Astrocyte (in vitro differentiated cells and primary cell): ENCODE measurements around the gene KCNQ1. TPM values are rescaled to one million over a fixed set of nuclear protein-coding genes. Genes with fewer than 3 reads are reported as not detected.

Source experiments
- DNase-seq: peaks from one replicate; pipeline ENCODE4 v3.0.0-alpha.2; 2010; ENCODE audit warnings: low read depth
- FAIRE-seq: peaks from 2 replicates; lab custom pipeline; 2011; peaks lifted over from hg19 to GRCh38; lab: Jason Lieb, UNC
- H2AFZ ChIP-seq: 2 replicates; pipeline ENCODE4 v1.6.0; 2012; ENCODE audit warnings: low read depth, low read length, inconsistent platforms
- H3K27ac ChIP-seq: 2 replicates; pipeline ENCODE4 v1.5.1; 2011; ENCODE audit warnings: low read depth, low read length, inconsistent platforms
- H3K27me3 ChIP-seq: 2 replicates; pipeline ENCODE4 v1.6.0; 2011; ENCODE audit warnings: low read length, inconsistent platforms; ENCODE audit not compliant: insufficient read depth
- H3K36me3 ChIP-seq: 2 replicates; pipeline ENCODE4 v1.5.1; 2011; ENCODE audit warnings: low read length, inconsistent platforms; ENCODE audit not compliant: insufficient read depth
- H3K4me1 ChIP-seq: 2 replicates; pipeline ENCODE4 v1.5.1; 2011; ENCODE audit warnings: low read length, inconsistent platforms; ENCODE audit not compliant: insufficient read depth
- H3K4me2 ChIP-seq: 2 replicates; pipeline ENCODE4 v1.6.0; 2012; ENCODE audit warnings: low read length, inconsistent platforms
- H3K4me3 ChIP-seq: 2 replicates; pipeline ENCODE4 v1.5.1; 2011; ENCODE audit warnings: low read depth, mild to moderate bottlenecking, low read length, inconsistent platforms; ENCODE audit not compliant: insufficient read depth
- H3K79me2 ChIP-seq: 2 replicates; pipeline ENCODE4 v1.6.0; 2012; ENCODE audit warnings: mild to moderate bottlenecking, low read length, inconsistent platforms; ENCODE audit not compliant: insufficient read depth
- H3K9ac ChIP-seq: 2 replicates; pipeline ENCODE4 v1.6.0; 2012; ENCODE audit warnings: mild to moderate bottlenecking, low read length, inconsistent platforms
- H3K9me3 ChIP-seq: 2 replicates; pipeline ENCODE4 v1.5.1; 2012; ENCODE audit warnings: low read depth, mild to moderate bottlenecking, low read length, inconsistent platforms; ENCODE audit not compliant: insufficient read depth
- H4K20me1 ChIP-seq: 2 replicates; pipeline ENCODE4 v1.6.0; 2012; ENCODE audit warnings: low read length, inconsistent platforms; ENCODE audit not compliant: insufficient read depth
- H3K27ac Mint-ChIP-seq: one replicate; pipeline ENCODE4 v1.8.0; 2021; ENCODE audit warnings: mild to moderate bottlenecking, mixed read lengths; ENCODE audit not compliant: unreplicated experiment
- H3K27me3 Mint-ChIP-seq: one replicate; pipeline ENCODE4 v1.8.0; 2021; ENCODE audit warnings: low read depth, mixed read lengths; ENCODE audit not compliant: unreplicated experiment
- H3K36me3 Mint-ChIP-seq: one replicate; pipeline ENCODE4 v1.8.0; 2021; ENCODE audit warnings: low read depth, mixed read lengths; ENCODE audit not compliant: unreplicated experiment
- H3K4me1 Mint-ChIP-seq: one replicate; pipeline ENCODE4 v1.8.0; 2021; ENCODE audit warnings: low read depth, mixed read lengths; ENCODE audit not compliant: unreplicated experiment
- H3K4me3 Mint-ChIP-seq: one replicate; pipeline ENCODE4 v1.8.0; 2021; ENCODE audit warnings: mild to moderate bottlenecking, moderate library complexity, mixed read lengths; ENCODE audit not compliant: unreplicated experiment
- H3K9me3 Mint-ChIP-seq: one replicate; pipeline ENCODE4 v1.8.0; 2021; ENCODE audit warnings: mild to moderate bottlenecking, mixed read lengths; ENCODE audit not compliant: unreplicated experiment
- CTCF ChIP-seq: IDR thresholded peaks from 2 replicates; pipeline ENCODE4 v1.5.1; 2011; ENCODE audit warnings: low read depth, mild to moderate bottlenecking, inconsistent platforms, low read length, moderate library complexity; ENCODE audit not compliant: insufficient read depth
- EZH2 ChIP-seq: IDR thresholded peaks from 2 replicates; pipeline ENCODE4 v1.6.1; 2012; ENCODE audit warnings: mild to moderate bottlenecking, low read length, inconsistent platforms; ENCODE audit not compliant: insufficient read depth
- total RNA-seq: library from RNA; stranded (reverse); gene quantifications from 2 replicates; pipeline ENCODE4 v1.2.1, GENCODE V29; 2021

The KCNQ1 gene
- total RNA-seq, 1 donor from 2014 or later = not detected

- Mint-ChIP-seq H3K4me3 (no peak overlapping the region), H3K9me3 (peaks cover 14% of the 10 kb centered on the region), H3K27me3 (peaks cover 56% of the 10 kb centered on the region), H3K36me3 (peaks cover 2% of the 10 kb centered on the region), H3K27ac (no peak overlapping the region), H3K4me1 (peaks cover 2% of the 10 kb centered on the region)
- Histone ChIP-seq H3K27ac (no peak overlapping the region), H3K4me2 (peak overlapping the region; percentile 64), H3K4me1 (peaks cover 3% of the 10 kb centered on the region), H2AFZ (no peak overlapping the region), H3K4me3 (no peak overlapping the region), H3K36me3 (no peaks in the 10 kb centered on the region), H4K20me1 (no peaks in the 10 kb centered on the region), H3K9ac (no peak overlapping the region), H3K9me3 (peaks cover 4% of the 10 kb centered on the region), H3K27me3 (peaks cover 35% of the 10 kb centered on the region), H3K79me2 (no peaks in the 10 kb centered on the region)
- DNase-seq (no peak), FAIRE-seq (no peak)
- TF ChIP-seq EZH2 = peak; percentile 43
- no peak for TF ChIP-seq CTCF
Observed at GRCh38 chr11:2868506-2869133, 423.8 kb downstream of the KCNQ1 start.

GRCh38 chr11:2869134-2869526 is 424.3 kb downstream of the KCNQ1 start:
- peaks cover 35% of the 10 kb centered on the region for H3K27me3 ChIP-seq
- peaks cover 3% of the 10 kb centered on the region for H3K4me1 ChIP-seq
- H3K4me3 Mint-ChIP-seq = no peak overlapping the region
- no peak overlapping the region for H3K27ac Mint-ChIP-seq
- no peaks in the 10 kb centered on the region for H4K20me1 ChIP-seq
- H3K36me3 ChIP-seq = no peaks in the 10 kb centered on the region
- peaks cover 17% of the 10 kb centered on the region for H3K9me3 Mint-ChIP-seq
- H3K4me1 Mint-ChIP-seq = peaks cover 2% of the 10 kb centered on the region
- no peak for FAIRE-seq
- peaks cover 4% of the 10 kb centered on the region for H3K9me3 ChIP-seq
- H3K36me3 Mint-ChIP-seq = peaks cover 2% of the 10 kb centered on the region
- H3K9ac ChIP-seq = no peak overlapping the region
- no peaks in the 10 kb centered on the region for H3K79me2 ChIP-seq
- no peak overlapping the region for H3K27ac ChIP-seq
- DNase-seq = no peak
- H2AFZ ChIP-seq = no peak overlapping the region
- peaks cover 59% of the 10 kb centered on the region for H3K27me3 Mint-ChIP-seq
- TF ChIP-seq EZH2 (no peak), CTCF (no peak)
- no peak overlapping the region for H3K4me3 ChIP-seq
- peak overlapping the region; percentile 64 for H3K4me2 ChIP-seq
